ENCODE results near the gene EML1. TPM values are rescaled to one million over a fixed set of nuclear protein-coding genes. Genes with fewer than 3 reads are reported as not detected.

Gene EML1
- total and polyA plus RNA-seq, 2 of the 13 experiments (the other 11 are each of a cell fraction or from before 2014, with no cell fraction given): 0.59 to 1.7 TPM

DNA sequence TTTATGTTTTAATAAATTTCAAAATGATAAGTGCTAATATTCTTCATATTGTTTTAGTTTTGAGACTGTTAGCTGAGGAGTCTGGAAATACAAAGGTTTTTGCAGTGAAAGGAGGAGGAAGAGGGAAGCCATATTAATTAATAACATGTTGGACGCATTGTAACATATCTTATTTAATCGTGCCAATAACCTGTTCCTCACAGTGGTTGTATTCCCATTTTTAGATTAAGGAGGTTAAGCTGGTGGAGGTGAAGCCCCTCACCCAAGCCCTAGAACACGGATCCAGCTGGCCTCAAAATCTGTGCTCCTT lies 92.4 kb downstream of the EML1 start:
- no peaks in the 10 kb centered on the region for H3K36me3 ChIP-seq (replicated peaks in 1 of 2; ENCODE audit: control insufficient read depth in 1 of 2, insufficient read depth in 2 of 2, low read length in 2 of 2)
- WGBS (ENCODE audit: low lambda C conversion rate): 42% methylated on average over 3 of the region's 3 CpGs
- H3K4me1 ChIP-seq (ENCODE audit: insufficient read depth, low read length): no peaks in the 10 kb centered on the region
- H3K4me2 ChIP-seq (ENCODE audit: low read depth, low read length): no peak overlapping the region
- ATAC-seq: no peak
- no peak overlapping the region for H3K4me3 ChIP-seq (replicated peaks in 1 of 3; ENCODE audit: insufficient read depth in 1 of 3, low read depth in 2 of 3, low read length in 3 of 3)
- no peak for FAIRE-seq
- intact Hi-C loops (cut with micrococcal nuclease; ENCODE audit: unreplicated experiment) (loop anchor here (1.0 kb wide), 2 partner anchors 155 to 202 kb away; no protein-coding TSS in a partner anchor), in situ Hi-C loops (cut with HindIII; ENCODE audit: extremely low pct_ligation_motif_present, low pct_unique_long_range_greater_than_20kb) (loop anchor here (5.0 to 10.0 kb wide), 3 partner anchors 153 to 361 kb away; partner anchors contain the start of gene CYP46A1)
- TF ChIP-seq AGO2 (optimal IDR thresholded peaks at IDR 0.05; ENCODE audit: low read depth, low read length) (no peak), SRSF1 (optimal IDR thresholded peaks at IDR 0.05; ENCODE audit: low read depth, low read length) (no peak), SRF (IDR thresholded peaks at IDR 0.05; ENCODE audit: low read depth, low read length) (no peak), KLF9 (CRISPR knock-in tag; IDR thresholded peaks at IDR 0.05; ENCODE audit: low read depth) (no peak), NFYB (CRISPR knock-in tag; IDR thresholded peaks at IDR 0.05) (no peak), ERF (CRISPR knock-in tag; IDR thresholded peaks at IDR 0.05) (no peak), ZNF431 (CRISPR knock-in tag; IDR thresholded peaks at IDR 0.05; ENCODE audit: borderline replicate concordance, low read depth) (no peak), TMF1 (CRISPR knock-in tag; IDR thresholded peaks at IDR 0.05; ENCODE audit: low read depth) (no peak), HNF4A (CRISPR knock-in tag; IDR thresholded peaks at IDR 0.05) (no peak), ZNF546 (CRISPR knock-in tag; conservative IDR thresholded peaks at IDR 0.05) (no peak)
- TF ChIP-seq, protein P1, sequence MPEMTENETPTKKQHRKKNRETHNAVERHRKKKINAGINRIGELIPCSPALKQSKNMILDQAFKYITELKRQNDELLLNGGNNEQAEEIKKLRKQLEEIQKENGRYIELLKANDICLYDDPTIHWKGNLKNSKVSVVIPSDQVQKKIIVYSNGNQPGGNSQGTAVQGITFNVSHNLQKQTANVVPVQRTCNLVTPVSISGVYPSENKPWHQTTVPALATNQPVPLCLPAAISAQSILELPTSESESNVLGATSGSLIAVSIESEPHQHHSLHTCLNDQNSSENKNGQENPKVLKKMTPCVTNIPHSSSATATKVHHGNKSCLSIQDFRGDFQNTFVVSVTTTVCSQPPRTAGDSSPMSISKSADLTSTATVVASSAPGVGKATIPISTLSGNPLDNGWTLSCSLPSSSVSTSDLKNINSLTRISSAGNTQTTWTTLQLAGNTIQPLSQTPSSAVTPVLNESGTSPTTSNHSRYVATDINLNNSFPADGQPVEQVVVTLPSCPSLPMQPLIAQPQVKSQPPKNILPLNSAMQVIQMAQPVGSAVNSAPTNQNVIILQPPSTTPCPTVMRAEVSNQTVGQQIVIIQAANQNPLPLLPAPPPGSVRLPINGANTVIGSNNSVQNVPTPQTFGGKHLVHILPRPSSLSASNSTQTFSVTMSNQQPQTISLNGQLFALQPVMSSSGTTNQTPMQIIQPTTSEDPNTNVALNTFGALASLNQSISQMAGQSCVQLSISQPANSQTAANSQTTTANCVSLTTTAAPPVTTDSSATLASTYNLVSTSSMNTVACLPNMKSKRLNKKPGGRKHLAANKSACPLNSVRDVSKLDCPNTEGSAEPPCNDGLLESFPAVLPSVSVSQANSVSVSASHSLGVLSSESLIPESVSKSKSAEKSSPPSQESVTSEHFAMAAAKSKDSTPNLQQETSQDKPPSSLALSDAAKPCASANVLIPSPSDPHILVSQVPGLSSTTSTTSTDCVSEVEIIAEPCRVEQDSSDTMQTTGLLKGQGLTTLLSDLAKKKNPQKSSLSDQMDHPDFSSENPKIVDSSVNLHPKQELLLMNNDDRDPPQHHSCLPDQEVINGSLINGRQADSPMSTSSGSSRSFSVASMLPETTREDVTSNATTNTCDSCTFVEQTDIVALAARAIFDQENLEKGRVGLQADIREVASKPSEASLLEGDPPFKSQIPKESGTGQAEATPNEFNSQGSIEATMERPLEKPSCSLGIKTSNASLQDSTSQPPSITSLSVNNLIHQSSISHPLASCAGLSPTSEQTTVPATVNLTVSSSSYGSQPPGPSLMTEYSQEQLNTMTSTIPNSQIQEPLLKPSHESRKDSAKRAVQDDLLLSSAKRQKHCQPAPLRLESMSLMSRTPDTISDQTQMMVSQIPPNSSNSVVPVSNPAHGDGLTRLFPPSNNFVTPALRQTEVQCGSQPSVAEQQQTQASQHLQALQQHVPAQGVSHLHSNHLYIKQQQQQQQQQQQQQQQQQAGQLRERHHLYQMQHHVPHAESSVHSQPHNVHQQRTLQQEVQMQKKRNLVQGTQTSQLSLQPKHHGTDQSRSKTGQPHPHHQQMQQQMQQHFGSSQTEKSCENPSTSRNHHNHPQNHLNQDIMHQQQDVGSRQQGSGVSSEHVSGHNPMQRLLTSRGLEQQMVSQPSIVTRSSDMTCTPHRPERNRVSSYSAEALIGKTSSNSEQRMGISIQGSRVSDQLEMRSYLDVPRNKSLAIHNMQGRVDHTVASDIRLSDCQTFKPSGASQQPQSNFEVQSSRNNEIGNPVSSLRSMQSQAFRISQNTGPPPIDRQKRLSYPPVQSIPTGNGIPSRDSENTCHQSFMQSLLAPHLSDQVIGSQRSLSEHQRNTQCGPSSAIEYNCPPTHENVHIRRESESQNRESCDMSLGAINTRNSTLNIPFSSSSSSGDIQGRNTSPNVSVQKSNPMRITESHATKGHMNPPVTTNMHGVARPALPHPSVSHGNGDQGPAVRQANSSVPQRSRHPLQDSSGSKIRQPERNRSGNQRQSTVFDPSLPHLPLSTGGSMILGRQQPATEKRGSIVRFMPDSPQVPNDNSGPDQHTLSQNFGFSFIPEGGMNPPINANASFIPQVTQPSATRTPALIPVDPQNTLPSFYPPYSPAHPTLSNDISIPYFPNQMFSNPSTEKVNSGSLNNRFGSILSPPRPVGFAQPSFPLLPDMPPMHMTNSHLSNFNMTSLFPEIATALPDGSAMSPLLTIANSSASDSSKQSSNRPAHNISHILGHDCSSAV (CRISPR knock-in tag; IDR thresholded peaks at IDR 0.05; ENCODE audit: borderline replicate concordance): no peak
- TF ChIP-seq, protein P2, sequence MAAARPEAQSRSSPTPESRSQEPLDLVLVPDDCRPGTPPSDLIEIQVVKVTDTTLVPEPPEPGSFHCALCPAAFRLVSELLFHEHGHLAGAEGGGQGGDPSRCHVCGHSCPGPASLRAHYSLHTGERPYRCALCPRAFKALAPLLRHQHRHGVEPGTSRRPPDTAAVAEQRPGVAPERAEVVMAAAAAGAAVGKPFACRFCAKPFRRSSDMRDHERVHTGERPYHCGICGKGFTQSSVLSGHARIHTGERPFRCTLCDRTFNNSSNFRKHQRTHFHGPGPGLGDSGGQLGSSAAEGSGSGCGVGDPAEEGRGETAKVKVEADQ (CRISPR knock-in tag; IDR thresholded peaks at IDR 0.05; ENCODE audit: borderline replicate concordance): no peak
- no TSS peak for BruUV-seq (replicated peaks)
- ChIA-PET CTCF (ENCODE audit: low intra/inter-chr PET ratio, low total read pairs) (interaction anchor here (2.1 to 2.3 kb wide), 2 partner anchors 155 to 203 kb away, joined by 15 to 26 read pairs; no protein-coding TSS in a partner anchor), POLR2A (no interaction called here)
- no peaks in the 10 kb centered on the region for H4K20me1 ChIP-seq (ENCODE audit: insufficient read depth, low read length)
- H3K9ac ChIP-seq (ENCODE audit: insufficient read depth, low read depth, low read length): no peak overlapping the region
- no peak overlapping the region for H2AFZ ChIP-seq (ENCODE audit: low read length)
- H3K27ac ChIP-seq (ENCODE audit: extremely low read length, insufficient read depth, low read length): no peak overlapping the region
- no peaks in the 10 kb centered on the region; a peak in 1 of 5 replicates for H3K27me3 ChIP-seq (ENCODE audit: control insufficient read depth in 1 of 2, insufficient read depth in 2 of 2, low read length in 2 of 2)
- DNase-seq (ENCODE audit: low spot score): no peak
- no peaks in the 10 kb centered on the region for H3K79me2 ChIP-seq (ENCODE audit: insufficient read depth, low read length)
- no peaks in the 10 kb centered on the region for H3K9me3 ChIP-seq (ENCODE audit: low read length)
